ENCODE measurements around the gene NAA25.

DNA sequence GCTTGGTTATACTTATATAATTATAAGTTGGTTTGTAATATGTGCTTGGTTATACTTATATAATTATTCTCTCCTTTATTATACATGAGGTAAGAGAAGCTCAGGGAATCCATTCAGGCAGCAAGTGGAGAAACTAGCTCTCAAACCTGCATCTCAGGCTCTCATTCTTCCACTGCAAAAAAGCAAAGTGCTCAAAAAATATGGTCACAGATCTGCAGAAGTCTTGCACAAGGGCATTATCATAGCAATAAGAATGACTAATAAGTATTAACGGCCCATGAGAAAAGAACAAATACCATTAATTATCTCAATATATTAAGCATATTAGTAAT, 16.3 kb upstream of the NAA25 start:
- TF ChIP-seq, protein P1, sequence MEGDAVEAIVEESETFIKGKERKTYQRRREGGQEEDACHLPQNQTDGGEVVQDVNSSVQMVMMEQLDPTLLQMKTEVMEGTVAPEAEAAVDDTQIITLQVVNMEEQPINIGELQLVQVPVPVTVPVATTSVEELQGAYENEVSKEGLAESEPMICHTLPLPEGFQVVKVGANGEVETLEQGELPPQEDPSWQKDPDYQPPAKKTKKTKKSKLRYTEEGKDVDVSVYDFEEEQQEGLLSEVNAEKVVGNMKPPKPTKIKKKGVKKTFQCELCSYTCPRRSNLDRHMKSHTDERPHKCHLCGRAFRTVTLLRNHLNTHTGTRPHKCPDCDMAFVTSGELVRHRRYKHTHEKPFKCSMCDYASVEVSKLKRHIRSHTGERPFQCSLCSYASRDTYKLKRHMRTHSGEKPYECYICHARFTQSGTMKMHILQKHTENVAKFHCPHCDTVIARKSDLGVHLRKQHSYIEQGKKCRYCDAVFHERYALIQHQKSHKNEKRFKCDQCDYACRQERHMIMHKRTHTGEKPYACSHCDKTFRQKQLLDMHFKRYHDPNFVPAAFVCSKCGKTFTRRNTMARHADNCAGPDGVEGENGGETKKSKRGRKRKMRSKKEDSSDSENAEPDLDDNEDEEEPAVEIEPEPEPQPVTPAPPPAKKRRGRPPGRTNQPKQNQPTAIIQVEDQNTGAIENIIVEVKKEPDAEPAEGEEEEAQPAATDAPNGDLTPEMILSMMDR (IDR thresholded peaks at IDR 0.05; ENCODE audit: low read depth, low read length) = no peak
- TF ChIP-seq POLR2A (IDR thresholded peaks at IDR 0.05; ENCODE audit: extremely low read depth, insufficient read length) = no peak
- TF ChIP-seq, protein P2, sequence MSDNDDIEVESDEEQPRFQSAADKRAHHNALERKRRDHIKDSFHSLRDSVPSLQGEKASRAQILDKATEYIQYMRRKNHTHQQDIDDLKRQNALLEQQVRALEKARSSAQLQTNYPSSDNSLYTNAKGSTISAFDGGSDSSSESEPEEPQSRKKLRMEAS (IDR thresholded peaks at IDR 0.05; ENCODE audit: low read depth, low read length) = no peak
